ENCODE results near the gene LOXL4.

DNA sequence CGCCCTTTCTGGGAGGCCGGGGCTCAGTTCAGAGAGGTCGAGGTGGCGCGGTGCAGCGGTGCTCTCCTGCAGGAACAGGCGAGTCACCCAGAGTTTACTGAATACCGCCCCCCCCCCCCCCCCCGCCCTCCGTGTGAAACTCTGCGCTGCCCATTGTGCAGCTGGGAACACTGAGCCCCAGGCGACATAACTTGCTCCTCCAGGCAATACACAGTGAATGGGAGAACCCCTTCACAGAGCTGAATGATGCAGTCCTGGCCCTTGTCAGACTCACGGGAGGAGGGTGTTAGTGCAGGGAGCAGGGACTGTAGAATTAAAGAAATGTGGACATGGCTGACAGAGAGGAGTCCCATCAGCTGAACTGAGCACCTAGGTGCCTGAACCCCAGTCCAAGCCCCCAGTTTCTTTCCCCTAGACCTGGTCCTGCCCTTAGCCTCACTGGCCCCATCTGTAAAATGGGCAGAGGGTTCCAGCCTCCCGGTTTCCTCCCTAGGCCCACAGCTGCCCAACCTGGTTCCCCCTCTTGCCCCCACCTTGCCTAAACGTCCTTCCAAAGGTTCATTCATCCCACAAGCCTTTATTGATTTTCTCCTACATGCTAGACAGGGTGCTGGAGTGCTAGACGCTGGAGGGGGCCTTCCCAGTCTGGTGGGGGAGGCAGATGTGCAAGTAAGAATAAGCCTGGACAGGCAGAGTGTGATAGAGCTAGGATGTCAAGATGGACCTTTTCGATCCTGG, 869 bp upstream of the LOXL4 start:
- TF ChIP-seq, protein P1, sequence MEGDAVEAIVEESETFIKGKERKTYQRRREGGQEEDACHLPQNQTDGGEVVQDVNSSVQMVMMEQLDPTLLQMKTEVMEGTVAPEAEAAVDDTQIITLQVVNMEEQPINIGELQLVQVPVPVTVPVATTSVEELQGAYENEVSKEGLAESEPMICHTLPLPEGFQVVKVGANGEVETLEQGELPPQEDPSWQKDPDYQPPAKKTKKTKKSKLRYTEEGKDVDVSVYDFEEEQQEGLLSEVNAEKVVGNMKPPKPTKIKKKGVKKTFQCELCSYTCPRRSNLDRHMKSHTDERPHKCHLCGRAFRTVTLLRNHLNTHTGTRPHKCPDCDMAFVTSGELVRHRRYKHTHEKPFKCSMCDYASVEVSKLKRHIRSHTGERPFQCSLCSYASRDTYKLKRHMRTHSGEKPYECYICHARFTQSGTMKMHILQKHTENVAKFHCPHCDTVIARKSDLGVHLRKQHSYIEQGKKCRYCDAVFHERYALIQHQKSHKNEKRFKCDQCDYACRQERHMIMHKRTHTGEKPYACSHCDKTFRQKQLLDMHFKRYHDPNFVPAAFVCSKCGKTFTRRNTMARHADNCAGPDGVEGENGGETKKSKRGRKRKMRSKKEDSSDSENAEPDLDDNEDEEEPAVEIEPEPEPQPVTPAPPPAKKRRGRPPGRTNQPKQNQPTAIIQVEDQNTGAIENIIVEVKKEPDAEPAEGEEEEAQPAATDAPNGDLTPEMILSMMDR (conservative IDR thresholded peaks at IDR 0.05 in 1 of 2, IDR thresholded peaks at IDR 0.05 in 1 of 2; ENCODE audit: extremely low read depth in 1 of 2, insufficient read depth in 1 of 2, low read depth in 1 of 2, low read length in 2 of 2) = no peak
- no peak for TF ChIP-seq EZH2 (IDR thresholded peaks at IDR 0.05; ENCODE audit: borderline replicate concordance, low read length)
